GM15510 (cell line): ENCODE measurements around the gene LRMDA.

Experiments
- POLR2A ChIP-seq: IDR thresholded peaks from 3 replicates; pipeline ENCODE4 v1.6.1; 2011; ENCODE audit warnings: borderline replicate concordance; ENCODE audit not compliant: insufficient read length; ENCODE audit errors: extremely low read depth

Gene LRMDA

GRCh38 chr10:76347832-76348231 is 916.4 kb downstream of the LRMDA start:
- TF ChIP-seq POLR2A, result no peak

GRCh38 chr10:76350583-76350982 is 919.2 kb downstream of the LRMDA start:
- TF ChIP-seq POLR2A, result no peak

GRCh38 chr10:76352300-76352699 is 920.9 kb downstream of the LRMDA start:
- TF ChIP-seq POLR2A, result no peak

- no peak for TF ChIP-seq POLR2A
Observed at GRCh38 chr10:76353237-76353851, 921.9 kb downstream of the LRMDA start.

- TF ChIP-seq POLR2A, result no peak
Observed at GRCh38 chr10:76354212-76354738, 922.9 kb downstream of the LRMDA start.

- no peak for TF ChIP-seq POLR2A
Observed at GRCh38 chr10:76354921-76355320, 923.5 kb downstream of the LRMDA start.

- TF ChIP-seq POLR2A, result no peak
Observed at GRCh38 chr10:76356557-76356956, 925.1 kb downstream of the LRMDA start.

GRCh38 chr10:76357726-76358415 is 926.4 kb downstream of the LRMDA start:
- no peak for TF ChIP-seq POLR2A

- no peak for TF ChIP-seq POLR2A
Observed at GRCh38 chr10:76358743-76359395, 927.4 kb downstream of the LRMDA start.

- no peak for TF ChIP-seq POLR2A
Observed at GRCh38 chr10:76375761-76376160, 944.3 kb downstream of the LRMDA start.

- TF ChIP-seq POLR2A, result no peak
Observed at GRCh38 chr10:76382381-76382851, 951.0 kb downstream of the LRMDA start.

- no peak for TF ChIP-seq POLR2A
Observed at GRCh38 chr10:76388321-76389023, 957.0 kb downstream of the LRMDA start.

GRCh38 chr10:76393875-76394706 is 962.7 kb downstream of the LRMDA start:
- TF ChIP-seq POLR2A, result no peak

GRCh38 chr10:76394707-76395042 is 963.3 kb downstream of the LRMDA start:
- no peak for TF ChIP-seq POLR2A

GRCh38 chr10:76395251-76395650 is 963.8 kb downstream of the LRMDA start:
- no peak for TF ChIP-seq POLR2A

GRCh38 chr10:76396134-76396533 is 964.7 kb downstream of the LRMDA start:
- TF ChIP-seq POLR2A, result no peak
